Stomach smooth muscle (tissue), 2 donors: ENCODE data around the gene PIGT.

Source experiments
- H3K27ac ChIP-seq: one replicate; pipeline ENCODE4 v1.7.0; 2013; ENCODE audit warnings: mild to moderate bottlenecking, low read length, inconsistent platforms
- H3K27me3 ChIP-seq, 2 donors: one replicate each; pipeline ENCODE4 v1.7.0; 2013; ENCODE audit warnings: low read length in 2 of 2; ENCODE audit not compliant: insufficient read depth in 2 of 2, control insufficient read depth in 1 of 2
- H3K36me3 ChIP-seq, 2 donors: one replicate each; pipeline ENCODE4 v1.7.0; 2013; ENCODE audit warnings: low read length in 2 of 2; ENCODE audit not compliant: control insufficient read depth in 2 of 2, insufficient read depth in 2 of 2
- H3K4me1 ChIP-seq: one replicate; pipeline ENCODE4 v1.7.0; 2013; ENCODE audit warnings: low read length; ENCODE audit not compliant: control insufficient read depth, insufficient read depth
- H3K4me3 ChIP-seq, 2 donors: one replicate each; pipeline ENCODE4 v1.7.0; 2013; ENCODE audit warnings: low read length in 2 of 2
- H3K9ac ChIP-seq, 2 donors: one replicate each; pipeline ENCODE4 v1.7.0; 2013; ENCODE audit warnings: low read length in 2 of 2, mild to moderate bottlenecking in 1 of 2
- H3K9me3 ChIP-seq, 2 donors: one replicate each; pipeline ENCODE4 v1.7.0; 2013; ENCODE audit warnings: low read length in 2 of 2; ENCODE audit not compliant: control insufficient read depth in 2 of 2
- donor health status: healthy.
- donor health status: Pancreatic carcinoma.

PIGT gene

DNA sequence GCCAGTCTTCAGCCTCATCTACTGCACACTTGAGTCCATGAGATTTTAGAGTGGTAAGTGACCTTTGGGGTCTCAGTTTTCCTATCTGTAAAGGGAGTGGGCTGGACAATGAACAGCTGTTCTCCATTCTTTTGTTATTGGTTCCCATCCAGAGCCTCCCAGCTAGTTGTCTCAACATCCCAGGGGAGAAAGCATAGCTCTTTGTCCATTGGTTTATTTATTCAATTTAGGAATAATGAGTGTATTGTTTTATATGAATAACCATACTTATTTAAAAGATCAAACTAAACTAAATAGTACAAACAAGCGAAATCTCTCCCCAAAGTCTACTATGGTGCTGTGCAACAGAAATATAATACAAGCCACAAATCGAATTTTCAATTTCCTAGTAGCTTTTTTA is 13.7 kb downstream of the PIGT start:
- no peaks in the 10 kb centered on the region for H3K27me3 ChIP-seq
- no peak overlapping the region for H3K9ac ChIP-seq
- H3K4me1 ChIP-seq: peaks cover 4% of the 10 kb centered on the region
- no peak overlapping the region for H3K4me3 ChIP-seq
- H3K36me3 ChIP-seq: peaks cover 7 to 10% of the 10 kb centered on the region in 2 donors
- H3K9me3 ChIP-seq: no peaks in the 10 kb centered on the region
- H3K27ac ChIP-seq: no peak overlapping the region

DNA sequence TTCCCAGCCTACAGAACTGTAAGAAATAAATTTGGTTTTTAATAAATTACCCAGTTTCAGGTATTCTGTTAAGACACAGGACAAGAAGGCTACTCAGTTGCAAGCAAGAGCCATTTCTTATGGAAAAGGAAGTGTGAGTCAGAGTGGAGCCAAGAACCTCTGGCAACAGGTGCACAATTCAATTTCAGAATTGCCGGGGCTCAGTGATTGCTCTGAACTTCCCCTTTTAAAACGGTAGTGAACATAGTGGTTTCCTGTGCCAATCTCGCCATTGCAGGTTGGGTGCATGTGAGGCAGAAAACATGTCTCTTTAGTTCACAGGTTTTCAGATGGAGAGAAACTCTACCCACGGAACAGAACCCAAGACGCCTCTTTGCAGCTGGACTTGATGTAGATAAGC is 16.4 kb downstream of the PIGT start:
- Histone ChIP-seq H3K9me3 (no peaks in the 10 kb centered on the region), H3K9ac (no peak overlapping the region), H3K36me3 (no peaks in the 10 kb centered on the region), H3K27me3 (no peaks in the 10 kb centered on the region), H3K4me3 (no peak overlapping the region), H3K27ac (no peak overlapping the region), H3K4me1 (peaks cover 8% of the 10 kb centered on the region)

DNA sequence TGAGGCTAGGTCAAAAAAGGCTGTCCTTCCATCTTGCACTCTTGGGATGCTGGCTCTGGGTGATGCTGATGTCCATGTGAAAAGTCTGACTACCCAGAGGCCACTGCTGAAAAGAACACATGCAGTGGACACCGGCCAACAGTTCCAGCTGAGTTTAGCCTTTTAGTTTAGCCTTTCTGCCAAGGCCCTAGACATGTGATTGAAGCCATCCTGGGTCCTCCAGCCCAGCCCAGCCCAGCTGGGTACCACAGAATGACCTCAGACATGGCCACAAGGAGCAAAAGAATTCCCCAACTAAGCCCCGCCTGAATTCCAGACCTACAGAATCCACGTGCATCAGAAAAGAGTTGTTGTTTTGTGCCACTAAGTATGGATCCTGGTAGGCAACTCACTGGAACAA is 17.4 kb downstream of the PIGT start:
- Histone ChIP-seq H3K36me3 (no peaks in the 10 kb centered on the region), H3K4me3 (no peak overlapping the region), H3K27ac (no peak overlapping the region), H3K27me3 (no peaks in the 10 kb centered on the region), H3K9ac (no peak overlapping the region), H3K9me3 (no peaks in the 10 kb centered on the region), H3K4me1 (peaks cover 8% of the 10 kb centered on the region)

DNA sequence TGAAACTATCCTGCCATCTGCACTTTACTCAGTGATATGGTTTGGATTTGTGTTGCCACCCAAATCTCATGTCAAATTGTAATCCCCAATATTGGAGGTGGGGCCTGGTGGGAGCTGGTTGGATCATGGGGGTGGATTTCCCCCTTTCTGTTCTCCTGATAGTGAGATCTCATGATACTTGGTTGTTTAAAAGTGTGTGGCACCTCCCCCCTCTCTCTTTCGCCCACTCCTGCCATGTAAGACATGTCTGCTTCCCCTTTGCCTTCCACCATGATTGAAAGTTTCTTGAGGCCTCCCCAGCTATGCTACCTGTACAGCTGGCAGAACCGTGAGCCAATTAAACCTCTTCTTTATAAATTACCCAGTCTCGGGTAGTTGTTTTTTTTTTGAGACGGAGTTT is 18.0 kb downstream of the PIGT start:
- H3K9me3 ChIP-seq: no peaks in the 10 kb centered on the region
- H3K36me3 ChIP-seq: no peaks in the 10 kb centered on the region
- H3K4me3 ChIP-seq: no peak overlapping the region
- no peak overlapping the region for H3K27ac ChIP-seq
- H3K4me1 ChIP-seq: peaks cover 8% of the 10 kb centered on the region
- no peaks in the 10 kb centered on the region for H3K27me3 ChIP-seq
- no peak overlapping the region for H3K9ac ChIP-seq

DNA sequence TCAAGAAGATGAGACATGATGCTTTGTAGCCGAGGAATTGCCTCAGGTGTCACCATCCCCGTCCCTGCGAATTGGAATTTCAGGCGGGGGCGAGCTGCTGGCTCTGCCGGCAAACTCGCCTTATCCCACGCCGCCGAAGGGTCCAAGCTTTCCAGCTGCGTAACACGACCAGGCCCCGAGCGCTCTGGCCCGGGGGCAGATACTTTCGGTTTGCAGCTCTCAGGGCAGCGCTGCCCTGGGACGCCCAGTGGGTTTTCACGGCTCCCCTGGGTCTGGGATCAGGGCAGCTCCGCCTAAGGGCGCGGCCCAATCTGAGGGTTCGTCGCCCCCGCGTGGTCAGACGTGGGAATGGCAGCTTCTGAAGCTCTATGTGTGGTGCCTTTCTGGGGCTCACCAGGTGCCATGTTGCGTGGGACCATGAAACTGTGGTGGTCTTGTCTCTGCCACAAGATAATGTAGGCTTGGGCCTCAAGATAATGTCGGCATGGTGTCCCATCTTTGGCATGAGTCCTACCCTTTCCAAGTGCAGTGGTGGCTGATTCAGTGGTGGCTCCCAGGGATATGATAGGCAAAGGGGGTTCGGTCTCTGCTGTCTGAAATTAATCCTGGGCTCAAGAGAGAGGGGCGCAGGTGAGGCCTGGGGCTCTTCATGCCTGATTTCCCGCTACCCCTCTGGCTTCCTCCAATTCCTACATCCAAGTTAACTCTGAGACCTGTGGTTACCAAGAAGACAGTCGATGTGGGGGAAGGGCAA is 21.0 kb downstream of the PIGT start:
- Histone ChIP-seq H3K9ac (peak overlapping the region; percentile 66 to 92), H3K4me1 (peaks cover 8% of the 10 kb centered on the region), H3K27me3 (no peaks in the 10 kb centered on the region), H3K36me3 (no peaks in the 10 kb centered on the region), H3K9me3 (no peaks in the 10 kb centered on the region), H3K27ac (peak overlapping the region; percentile 69), H3K4me3 (peak overlapping the region; percentile 53 to 86)

DNA sequence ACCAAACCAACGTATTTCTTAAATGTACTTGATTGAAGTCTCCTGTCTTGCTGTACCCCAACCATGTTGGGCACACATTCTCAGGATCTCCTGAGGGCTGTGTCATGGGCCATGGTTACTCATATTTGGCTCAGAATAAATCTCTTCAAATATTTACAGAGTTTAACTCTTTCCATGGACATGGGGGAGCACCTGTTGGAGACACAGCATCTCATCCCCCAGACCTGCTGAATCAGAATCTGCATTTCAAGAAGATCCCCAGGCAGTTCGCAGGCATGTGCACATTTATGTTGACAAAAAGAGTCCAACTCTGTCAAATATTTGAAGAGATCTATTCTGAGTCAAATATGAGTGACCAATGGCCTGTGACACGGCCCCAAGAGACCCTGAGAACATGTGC is 24.5 kb downstream of the PIGT start:
- H3K9ac ChIP-seq: no peak overlapping the region
- H3K4me3 ChIP-seq: no peak overlapping the region
- no peak overlapping the region for H3K27ac ChIP-seq
- no peaks in the 10 kb centered on the region for H3K9me3 ChIP-seq
- H3K4me1 ChIP-seq: peaks cover 4% of the 10 kb centered on the region
- H3K36me3 ChIP-seq: no peaks in the 10 kb centered on the region
- no peaks in the 10 kb centered on the region for H3K27me3 ChIP-seq

DNA sequence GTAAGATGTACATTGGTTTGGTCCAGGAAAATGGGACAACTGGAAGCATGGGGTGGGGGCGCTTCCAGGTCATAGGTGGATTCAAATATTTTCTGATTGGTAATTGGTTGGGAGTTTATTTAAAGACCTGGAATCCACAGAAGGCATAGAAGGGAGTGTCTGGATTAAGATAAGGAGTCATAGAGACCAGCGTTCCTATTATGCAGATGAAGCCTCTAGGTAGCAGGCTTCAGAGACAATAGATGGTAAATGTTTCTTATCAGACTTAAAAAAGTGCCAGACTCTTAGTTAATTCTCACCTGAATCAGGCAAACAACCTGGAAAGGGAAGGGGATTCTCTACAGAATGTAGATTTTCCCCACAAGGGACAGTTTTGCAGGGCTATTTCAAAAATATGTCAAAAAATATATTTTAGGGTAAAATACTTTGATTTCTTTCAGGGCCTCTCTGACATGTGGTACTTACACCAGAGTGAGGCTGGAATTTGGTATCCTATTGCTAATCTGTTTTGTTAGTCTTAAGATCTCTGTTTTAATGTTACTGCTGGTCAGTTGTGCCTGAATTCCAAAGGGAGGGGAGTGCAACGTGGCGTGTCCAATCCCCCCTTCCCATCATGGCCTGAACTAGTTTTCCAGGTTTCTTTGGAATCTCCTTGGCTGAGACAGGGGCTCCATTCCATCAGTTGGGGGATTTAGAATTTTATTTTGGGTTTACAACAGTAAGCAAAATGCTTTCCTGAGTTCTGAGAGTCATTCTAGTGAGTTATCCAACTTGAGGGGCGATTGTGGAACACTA is 25.1 kb downstream of the PIGT start:
- Histone ChIP-seq H3K36me3 (no peaks in the 10 kb centered on the region), H3K9ac (no peak overlapping the region), H3K4me3 (no peak overlapping the region), H3K27ac (no peak overlapping the region), H3K27me3 (no peaks in the 10 kb centered on the region), H3K9me3 (no peaks in the 10 kb centered on the region), H3K4me1 (peaks cover 4% of the 10 kb centered on the region)

DNA sequence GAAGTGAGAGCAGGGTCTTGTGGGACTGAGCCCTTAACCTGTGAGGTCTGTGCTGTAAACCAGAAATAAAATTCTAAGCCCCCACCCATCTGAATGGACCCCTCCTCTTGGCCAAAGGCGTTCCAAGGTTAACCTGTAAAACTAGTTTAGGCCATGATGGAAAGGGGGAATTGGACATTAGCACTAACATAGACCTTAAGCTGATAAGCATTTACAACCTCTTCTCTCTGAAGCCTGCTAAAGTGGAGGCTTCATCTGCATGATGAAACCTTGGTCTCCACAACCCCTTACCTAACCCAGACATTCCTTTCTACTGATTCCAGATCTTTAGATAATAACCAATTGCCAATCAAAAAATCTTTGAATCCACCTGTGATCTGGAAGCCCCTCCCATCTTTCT is 25.8 kb downstream of the PIGT start:
- Histone ChIP-seq H3K36me3 (no peaks in the 10 kb centered on the region), H3K4me3 (no peak overlapping the region), H3K4me1 (peaks cover 4% of the 10 kb centered on the region), H3K27me3 (no peaks in the 10 kb centered on the region), H3K9ac (no peak overlapping the region), H3K9me3 (no peaks in the 10 kb centered on the region), H3K27ac (no peak overlapping the region)

DNA sequence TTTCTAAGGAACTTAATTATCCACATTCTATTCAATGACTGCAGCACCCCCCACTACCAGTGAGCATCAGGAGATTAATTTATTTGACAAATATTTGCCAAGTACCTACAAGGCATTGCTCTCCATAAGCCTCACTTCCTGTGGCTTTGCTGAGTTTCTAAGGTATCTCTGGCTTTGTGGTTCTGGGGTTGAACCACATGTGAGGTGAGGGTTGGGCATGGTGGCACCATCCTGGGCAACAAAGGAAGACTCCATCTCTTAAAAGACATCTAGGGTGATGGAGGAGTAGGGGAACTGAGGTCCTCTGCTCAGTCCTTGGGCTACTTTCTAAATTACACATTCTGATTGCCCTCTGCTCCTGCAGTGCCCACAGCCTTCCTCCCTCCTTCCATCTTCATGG is 28.1 kb downstream of the PIGT start:
- Histone ChIP-seq H3K4me3 (no peak overlapping the region), H3K36me3 (no peaks in the 10 kb centered on the region), H3K9me3 (no peaks in the 10 kb centered on the region), H3K27me3 (no peaks in the 10 kb centered on the region), H3K9ac (no peak overlapping the region), H3K27ac (no peak overlapping the region), H3K4me1 (peaks cover 17% of the 10 kb centered on the region)

DNA sequence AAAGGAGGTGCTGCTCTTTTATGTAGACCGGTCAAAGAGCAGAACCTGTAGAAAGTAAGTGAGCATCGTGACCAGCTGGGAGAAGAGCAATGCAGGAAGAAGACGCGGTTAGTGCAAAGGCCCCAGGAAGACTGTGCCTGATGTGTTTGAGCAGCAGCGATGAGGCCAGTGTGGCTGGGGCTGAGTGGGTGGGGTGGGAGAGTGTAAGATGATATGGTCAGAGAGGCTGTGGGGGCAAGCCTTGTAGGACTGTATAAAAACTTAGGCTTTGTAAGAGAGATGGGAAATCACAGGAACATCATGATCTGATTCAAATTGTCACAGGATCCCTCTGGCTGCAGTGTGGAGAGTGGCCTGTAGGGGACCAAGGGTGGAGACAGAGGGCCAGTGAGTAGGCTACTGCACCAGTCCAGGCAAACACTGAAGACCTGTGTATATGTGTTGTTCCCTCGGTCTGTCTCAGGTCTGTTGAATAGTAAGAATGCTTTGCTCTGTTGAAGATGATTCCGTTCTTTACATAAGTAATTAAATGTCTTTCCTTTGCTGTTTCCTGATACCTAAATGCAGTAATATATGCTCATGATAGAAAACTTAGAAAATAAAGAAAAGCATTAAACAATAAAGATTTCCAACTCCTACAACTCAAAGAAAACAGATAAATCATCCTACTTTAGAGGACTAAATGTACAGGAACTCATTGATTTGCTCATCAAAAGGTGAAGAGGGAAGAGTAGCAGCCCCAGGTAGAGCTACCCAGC is 30.0 kb downstream of the PIGT start:
- no peak overlapping the region for H3K27ac ChIP-seq
- no peak overlapping the region for H3K4me3 ChIP-seq
- H3K36me3 ChIP-seq: no peaks in the 10 kb centered on the region
- peaks cover 28% of the 10 kb centered on the region for H3K4me1 ChIP-seq
- H3K27me3 ChIP-seq: no peaks in the 10 kb centered on the region
- no peaks in the 10 kb centered on the region for H3K9me3 ChIP-seq
- no peak overlapping the region for H3K9ac ChIP-seq
